Measurements from ENCODE around the gene CMTM8. TPM values are rescaled to one million over a fixed set of nuclear protein-coding genes. Genes with fewer than 3 reads are reported as not detected.

Gene CMTM8
- polyA plus RNA-seq, 2 of the 4 experiments (the other 2 are of a cell fraction) = 8.4 to 15.6 TPM

DNA sequence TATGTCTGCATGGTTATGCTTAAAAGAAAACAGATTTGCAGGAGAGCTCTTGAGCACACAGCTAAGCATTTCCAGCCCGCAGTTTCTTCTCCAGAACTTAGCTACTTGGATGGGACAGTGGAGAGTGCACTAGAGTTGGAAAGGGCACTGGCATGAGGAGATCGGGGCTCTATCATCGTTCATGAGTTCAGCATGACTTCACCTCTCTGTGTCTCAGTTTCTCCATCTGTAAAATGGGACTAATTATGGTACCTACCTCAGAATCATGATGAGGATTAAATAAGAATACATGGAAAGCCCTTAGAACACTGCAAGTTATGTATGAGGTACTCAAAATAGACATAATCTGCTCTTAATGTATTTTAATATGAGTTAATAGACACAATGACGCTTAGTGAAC, 69.9 kb downstream of the CMTM8 start:
- Histone ChIP-seq H3K9me3 (no peaks in the 10 kb centered on the region), H3K27ac (no peak overlapping the region), H3K4me2 (no peak overlapping the region), H3K4me1 (peaks cover 6% of the 10 kb centered on the region), H3K4me3 (no peak overlapping the region)
- POLR2A ChIA-PET = no interaction called here
- TF ChIP-seq HEYL (CRISPR knock-in tag; IDR thresholded peaks at IDR 0.05) (no peak), EP300 (IDR thresholded peaks at IDR 0.05) (no peak), PHF8 (IDR thresholded peaks at IDR 0.05; ENCODE audit: borderline replicate concordance, low read depth) (no peak), ESRRA (IDR thresholded peaks at IDR 0.05; ENCODE audit: borderline replicate concordance, low read length) (no peak), CHD2 (IDR thresholded peaks at IDR 0.05; ENCODE audit: low read length, partially characterized antibody) (no peak), ZFP36 (IDR thresholded peaks at IDR 0.05; ENCODE audit: borderline replicate concordance, partially characterized antibody) (no peak), HOXB13 (CRISPR knock-in tag; IDR thresholded peaks at IDR 0.05; ENCODE audit: low read depth) (no peak), BHLHE40 (IDR thresholded peaks at IDR 0.05; ENCODE audit: low read depth, low read length) (no peak), HOXB5 (CRISPR knock-in tag; IDR thresholded peaks at IDR 0.05) (no peak)
- TF ChIP-seq, protein P1, sequence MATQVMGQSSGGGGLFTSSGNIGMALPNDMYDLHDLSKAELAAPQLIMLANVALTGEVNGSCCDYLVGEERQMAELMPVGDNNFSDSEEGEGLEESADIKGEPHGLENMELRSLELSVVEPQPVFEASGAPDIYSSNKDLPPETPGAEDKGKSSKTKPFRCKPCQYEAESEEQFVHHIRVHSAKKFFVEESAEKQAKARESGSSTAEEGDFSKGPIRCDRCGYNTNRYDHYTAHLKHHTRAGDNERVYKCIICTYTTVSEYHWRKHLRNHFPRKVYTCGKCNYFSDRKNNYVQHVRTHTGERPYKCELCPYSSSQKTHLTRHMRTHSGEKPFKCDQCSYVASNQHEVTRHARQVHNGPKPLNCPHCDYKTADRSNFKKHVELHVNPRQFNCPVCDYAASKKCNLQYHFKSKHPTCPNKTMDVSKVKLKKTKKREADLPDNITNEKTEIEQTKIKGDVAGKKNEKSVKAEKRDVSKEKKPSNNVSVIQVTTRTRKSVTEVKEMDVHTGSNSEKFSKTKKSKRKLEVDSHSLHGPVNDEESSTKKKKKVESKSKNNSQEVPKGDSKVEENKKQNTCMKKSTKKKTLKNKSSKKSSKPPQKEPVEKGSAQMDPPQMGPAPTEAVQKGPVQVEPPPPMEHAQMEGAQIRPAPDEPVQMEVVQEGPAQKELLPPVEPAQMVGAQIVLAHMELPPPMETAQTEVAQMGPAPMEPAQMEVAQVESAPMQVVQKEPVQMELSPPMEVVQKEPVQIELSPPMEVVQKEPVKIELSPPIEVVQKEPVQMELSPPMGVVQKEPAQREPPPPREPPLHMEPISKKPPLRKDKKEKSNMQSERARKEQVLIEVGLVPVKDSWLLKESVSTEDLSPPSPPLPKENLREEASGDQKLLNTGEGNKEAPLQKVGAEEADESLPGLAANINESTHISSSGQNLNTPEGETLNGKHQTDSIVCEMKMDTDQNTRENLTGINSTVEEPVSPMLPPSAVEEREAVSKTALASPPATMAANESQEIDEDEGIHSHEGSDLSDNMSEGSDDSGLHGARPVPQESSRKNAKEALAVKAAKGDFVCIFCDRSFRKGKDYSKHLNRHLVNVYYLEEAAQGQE (IDR thresholded peaks at IDR 0.05) = no peak
- TF ChIP-seq, protein P2, sequence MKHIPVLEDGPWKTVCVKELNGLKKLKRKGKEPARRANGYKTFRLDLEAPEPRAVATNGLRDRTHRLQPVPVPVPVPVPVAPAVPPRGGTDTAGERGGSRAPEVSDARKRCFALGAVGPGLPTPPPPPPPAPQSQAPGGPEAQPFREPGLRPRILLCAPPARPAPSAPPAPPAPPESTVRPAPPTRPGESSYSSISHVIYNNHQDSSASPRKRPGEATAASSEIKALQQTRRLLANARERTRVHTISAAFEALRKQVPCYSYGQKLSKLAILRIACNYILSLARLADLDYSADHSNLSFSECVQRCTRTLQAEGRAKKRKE (CRISPR knock-in tag; IDR thresholded peaks at IDR 0.05; ENCODE audit: low read depth) = no peak
- 94% methylated on average over 4 of the region's 4 CpGs for WGBS (ENCODE audit: missing lambda C conversion rate)
- FAIRE-seq = no peak
- CTCF ChIA-PET = interaction anchor here (0.6 to 3.5 kb wide), 5 partner anchors 11 to 68 kb away, joined by 3 to 14 read pairs (median 3); no protein-coding TSS in a partner anchor
- ATAC-seq = no peak
- DNase-seq (ENCODE audit: low read depth in 1 of 2, low spot score in 1 of 2) = no peak

DNA sequence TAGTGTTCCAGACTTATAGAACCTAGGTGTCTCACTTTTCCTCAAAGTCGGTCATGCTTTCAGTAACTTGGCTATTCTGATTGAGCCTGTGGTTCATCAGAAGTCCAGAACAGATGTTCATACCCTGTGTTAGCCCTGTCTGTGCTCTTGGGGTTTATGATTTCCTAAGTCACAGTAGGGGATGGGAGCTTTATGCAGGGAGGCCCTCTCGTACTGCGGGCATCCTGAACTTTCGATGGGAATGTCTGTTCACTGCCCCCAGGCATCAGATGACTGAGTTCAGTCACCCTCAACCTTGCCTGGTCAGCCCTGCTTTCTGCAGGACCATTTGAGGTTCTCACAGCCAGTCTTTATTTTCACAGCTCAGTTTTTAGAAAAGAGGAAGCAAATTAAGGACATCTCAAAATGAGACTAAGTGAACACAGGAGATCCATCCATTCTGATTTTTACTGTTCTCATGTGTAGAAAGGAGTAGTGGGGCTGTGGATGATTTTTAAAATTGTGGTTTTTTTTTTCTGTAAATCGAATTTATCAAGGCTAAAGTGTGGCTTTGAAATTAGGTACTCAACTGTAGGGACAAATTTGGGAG, 71.3 kb downstream of the CMTM8 start:
- Histone ChIP-seq H3K9me3 (no peaks in the 10 kb centered on the region), H3K4me2 (no peak overlapping the region), H3K4me3 (no peak overlapping the region), H3K27ac (no peak overlapping the region), H3K4me1 (peaks cover 14% of the 10 kb centered on the region)
- ChIA-PET POLR2A (no interaction called here), CTCF (interaction anchor here (0.9 to 1.2 kb wide), 3 partner anchors 12 to 69 kb away, joined by 3 to 4 read pairs (median 3); no protein-coding TSS in a partner anchor)
- no peak for FAIRE-seq
- 78% methylated on average over 5 of the region's 5 CpGs for WGBS (ENCODE audit: missing lambda C conversion rate)
- no peak for ATAC-seq
- no peak for DNase-seq (ENCODE audit: low read depth in 1 of 2, low spot score in 1 of 2)
- TF ChIP-seq MYC (IDR thresholded peaks at IDR 0.05; ENCODE audit: borderline replicate concordance, low read length) = no peak
- TF ChIP-seq ESRRA (IDR thresholded peaks at IDR 0.05; ENCODE audit: borderline replicate concordance, low read length) = no peak
- TF ChIP-seq ZC3H11A (IDR thresholded peaks at IDR 0.05) = no peak
- TF ChIP-seq CEBPB (IDR thresholded peaks at IDR 0.05) = no peak
- no peak for TF ChIP-seq FOSB (CRISPR knock-in tag; IDR thresholded peaks at IDR 0.05)
- no peak for TF ChIP-seq GATA3 (IDR thresholded peaks at IDR 0.05; ENCODE audit: borderline replicate concordance)
- no peak for TF ChIP-seq HDAC2 (IDR thresholded peaks at IDR 0.05)

DNA sequence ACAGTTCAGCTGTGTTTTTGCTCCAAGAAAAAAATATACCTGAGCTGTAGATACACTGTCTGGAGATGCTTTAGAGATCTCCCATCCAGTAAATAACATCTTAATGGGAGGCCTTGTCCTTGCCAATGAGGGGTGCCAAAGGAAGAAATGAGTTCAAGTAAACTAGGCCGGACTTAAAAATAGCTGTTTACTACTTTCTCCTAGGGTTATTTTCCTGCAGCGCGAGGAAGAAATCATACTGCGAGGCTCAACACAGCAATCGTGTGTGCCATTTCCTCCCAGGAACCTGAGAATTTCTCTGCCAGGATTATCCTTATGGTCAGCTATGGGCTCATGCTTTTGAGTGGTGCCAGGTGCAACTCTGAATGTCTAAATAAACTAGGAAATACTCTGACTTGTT, 71.9 kb downstream of the CMTM8 start:
- ChIA-PET POLR2A (no interaction called here), CTCF (interaction anchor here (1.2 to 2.4 kb wide), 3 partner anchors 13 to 48 kb away, joined by 3 to 6 read pairs (median 4); no protein-coding TSS in a partner anchor)
- no peaks in the 10 kb centered on the region for H3K9me3 ChIP-seq
- no peak for DNase-seq (ENCODE audit: low read depth in 1 of 2, low spot score in 1 of 2)
- no peak overlapping the region for H3K27ac ChIP-seq
- H3K4me1 ChIP-seq = peaks cover 14% of the 10 kb centered on the region
- TF ChIP-seq HDAC2 (IDR thresholded peaks at IDR 0.05) = no peak
- TF ChIP-seq MAZ (IDR thresholded peaks at IDR 0.05; ENCODE audit: borderline replicate concordance, low read depth, low read length) = no peak
- no peak for TF ChIP-seq RNF2 (IDR thresholded peaks at IDR 0.05; ENCODE audit: borderline replicate concordance, low read depth)
- TF ChIP-seq JUN (IDR thresholded peaks at IDR 0.05) = no peak
- no peak for TF ChIP-seq JUNB (IDR thresholded peaks at IDR 0.05)
- no peak for TF ChIP-seq SMC3 (IDR thresholded peaks at IDR 0.05)
- no peak for TF ChIP-seq ZSCAN20 (CRISPR knock-in tag; IDR thresholded peaks at IDR 0.05)
- no peak for TF ChIP-seq TFCP2L1 (CRISPR knock-in tag; IDR thresholded peaks at IDR 0.05)
- TF ChIP-seq FOSB (CRISPR knock-in tag; IDR thresholded peaks at IDR 0.05) = no peak
- TF ChIP-seq, protein P3, sequence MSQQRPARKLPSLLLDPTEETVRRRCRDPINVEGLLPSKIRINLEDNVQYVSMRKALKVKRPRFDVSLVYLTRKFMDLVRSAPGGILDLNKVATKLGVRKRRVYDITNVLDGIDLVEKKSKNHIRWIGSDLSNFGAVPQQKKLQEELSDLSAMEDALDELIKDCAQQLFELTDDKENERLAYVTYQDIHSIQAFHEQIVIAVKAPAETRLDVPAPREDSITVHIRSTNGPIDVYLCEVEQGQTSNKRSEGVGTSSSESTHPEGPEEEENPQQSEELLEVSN (IDR thresholded peaks at IDR 0.05; ENCODE audit: borderline replicate concordance, low read depth) = no peak
- no peak for TF ChIP-seq HEYL (CRISPR knock-in tag; IDR thresholded peaks at IDR 0.05)
- TF ChIP-seq TP53 (CRISPR knock-in tag; IDR thresholded peaks at IDR 0.05) = no peak
- no peak for TF ChIP-seq POLR2AphosphoS2 (conservative IDR thresholded peaks at IDR 0.05; ENCODE audit: low read length)
- WGBS (ENCODE audit: missing lambda C conversion rate) = 93% methylated on average over 5 of the region's 5 CpGs
- ATAC-seq = no peak
- no peak overlapping the region for H3K4me2 ChIP-seq
- H3K4me3 ChIP-seq = no peak overlapping the region
- no peak for FAIRE-seq

Measured in A549 (cell line).